ENCODE results near the gene TRIM46.

GRCh38 chr1:155134322-155134721 lies 39.3 kb upstream of the TRIM46 start:
- TF ChIP-seq TCF7 (IDR thresholded peaks at IDR 0.05; ENCODE audit: low read depth) (no peak), PREB (CRISPR knock-in tag; IDR thresholded peaks at IDR 0.05) (no peak), CTCF (CRISPR knock-in tag; IDR thresholded peaks at IDR 0.05) (no peak), ZNF567 (CRISPR knock-in tag; IDR thresholded peaks at IDR 0.05; ENCODE audit: borderline replicate concordance) (no peak), ZNF724P (CRISPR knock-in tag; IDR thresholded peaks at IDR 0.05; ENCODE audit: borderline replicate concordance) (no peak), ZNF232 (CRISPR knock-in tag; IDR thresholded peaks at IDR 0.05; ENCODE audit: borderline replicate concordance) (no peak), TAF1 (CRISPR knock-in tag; IDR thresholded peaks at IDR 0.05) (no peak), RAD21 (CRISPR knock-in tag; IDR thresholded peaks at IDR 0.05) (no peak), ZNF430 (CRISPR knock-in tag; IDR thresholded peaks at IDR 0.05) (no peak), ZNF740 (CRISPR knock-in tag; IDR thresholded peaks at IDR 0.05) (no peak), ZNF10 (CRISPR knock-in tag; IDR thresholded peaks at IDR 0.05; ENCODE audit: borderline replicate concordance, low read depth) (no peak)
